HCT116 (cell line): ENCODE data around the gene PLXNB3. TPM values are rescaled to one million over a fixed set of nuclear protein-coding genes. Genes with fewer than 3 reads are reported as not detected.

Source experiments
- ATAC-seq: fragments of 200-7000 bp; cut with Tn5 transposase; 2 replicates; pipeline ENCODE4 v1.9.1; 2020; ENCODE audit warnings: mild to moderate bottlenecking, moderate library complexity
- BruUV-seq: library from RNA; stranded (reverse); fragments of 400-500 nt; replicated peaks from 2 replicates; lab custom pipeline; 2021; lab: Mats Ljungman, UMichigan
- CTCF ChIA-PET: fragments of 300-600 bp; sonication (Branson Sonifier 250); formaldehyde crosslinking; loops from one replicate; lab custom pipeline; 2021; ENCODE audit warnings: antibody characterized with exemption; lab: Charles Lee
- POLR2A ChIA-PET: fragments of 300-600, 350-600 bp; sonication (Branson Sonifier 250); formaldehyde crosslinking; loops from one replicate; lab custom pipeline; 2021; ENCODE audit warnings: antibody characterized with exemption; lab: Charles Lee
- RAD21 ChIA-PET, 2 experiments: fragments of 300-600 bp; sonication (Branson Sonifier 250); formaldehyde crosslinking; loops; one replicate each; lab custom pipeline; 2023; ENCODE audit warnings: low total read pairs in 2 of 2; ENCODE audit not compliant: uncharacterized antibody in 2 of 2, unreplicated experiment in 2 of 2, low non-redundant PET in 1 of 2; lab: Charles Lee
- DNase-seq: peaks from one replicate; pipeline ENCODE4 v3.0.0-alpha.2; 2010; ENCODE audit warnings: low read depth, low spot score
- H2AFZ ChIP-seq: fragments of 200-600 bp; shearing (Covaris generic), sonication (generic); 2 replicates; pipeline ENCODE4 v1.6.1; 2017; ENCODE audit warnings: low read depth, mixed run types, mixed read lengths, antibody characterized with exemption, low read length; ENCODE audit not compliant: poor library complexity, severe bottlenecking
- H3K27ac ChIP-seq: 2 replicates; pipeline ENCODE4 v1.5.1; 2012; ENCODE audit warnings: low read depth, low read length
- H3K27me3 ChIP-seq: fragments of 200-600 bp; sonication (generic); 2 replicates; pipeline ENCODE4 v1.6.1; 2016; ENCODE audit warnings: mixed run types, low read length, mixed read lengths; ENCODE audit not compliant: insufficient read depth
- H3K36me3 ChIP-seq, 2 experiments: fragments of 200-500 bp in 1 of 2; fragments of 200-600 bp in 1 of 2; sonication (Bioruptor generic) in 1 of 2; sonication (generic) in 1 of 2; 2 replicates each; pipeline versions ENCODE4 v1.5.1 to v1.6.1; 2014 to 2016; ENCODE audit warnings: low read length in 2 of 2, inconsistent platforms in 1 of 2, mixed read lengths in 1 of 2, mixed run types in 1 of 2; ENCODE audit not compliant: insufficient read depth in 2 of 2, control insufficient read depth in 1 of 2
- H3K4me1 ChIP-seq, 2 experiments: fragments of 200-600 bp in 1 of 2; sonication (generic) in 1 of 2; 2 replicates each; pipeline versions ENCODE4 v1.5.1 to v1.6.1; 2012 to 2017; ENCODE audit warnings: low read length in 2 of 2, inconsistent platforms in 1 of 2, mild to moderate bottlenecking in 1 of 2, mixed read lengths in 1 of 2, mixed run types in 1 of 2, moderate library complexity in 1 of 2; ENCODE audit not compliant: insufficient read depth in 2 of 2, control insufficient read depth in 1 of 2
- H3K4me2 ChIP-seq: fragments of 200-600 bp; sonication (generic); 2 replicates; pipeline ENCODE4 v1.6.1; 2017; ENCODE audit warnings: mixed run types, low read length, mixed read lengths
- H3K4me3 ChIP-seq, 2 experiments: fragments of 200-600 bp in 1 of 2; sonication (generic) in 1 of 2; replicated peaks in 1 of 2; 2 replicates each; pipeline ENCODE4 v1.5.1; 2011 to 2016; ENCODE audit warnings: low read length in 2 of 2, control low read depth in 1 of 2, low read depth in 1 of 2, mild to moderate bottlenecking in 1 of 2, mixed read lengths in 1 of 2, mixed run types in 1 of 2
- H3K79me2 ChIP-seq: fragments of 200-600 bp; sonication (generic); 2 replicates; pipeline ENCODE4 v1.6.1; 2017; ENCODE audit warnings: mild to moderate bottlenecking, mixed run types, low read length, moderate library complexity, mixed read lengths; ENCODE audit not compliant: insufficient read depth
- H3K9ac ChIP-seq: fragments of 200-600 bp; sonication (generic); 2 replicates; pipeline ENCODE4 v1.6.1; 2016; ENCODE audit warnings: low read length, mixed read lengths
- H3K9me2 ChIP-seq: fragments of 200-600 bp; sonication (generic), shearing (Covaris generic); 2 replicates; pipeline ENCODE4 v1.6.1; 2017; ENCODE audit warnings: mixed run types, mild to moderate bottlenecking, moderate library complexity; ENCODE audit not compliant: insufficient read depth
- H3K9me3 ChIP-seq, 2 experiments: fragments of 200-500 bp in 1 of 2; fragments of 200-600 bp in 1 of 2; sonication (Bioruptor generic) in 1 of 2; sonication (generic) in 1 of 2; 2 replicates each; pipeline ENCODE4 v1.6.1; 2014 to 2017; ENCODE audit warnings: low read length in 2 of 2, mixed read lengths in 2 of 2, inconsistent platforms in 1 of 2, low read depth in 1 of 2, mild to moderate bottlenecking in 1 of 2, mixed run types in 1 of 2, moderate library complexity in 1 of 2; ENCODE audit not compliant: control insufficient read depth in 1 of 2, insufficient read depth in 1 of 2
- H4K20me1 ChIP-seq: fragments of 200-600 bp; sonication (generic), shearing (Covaris generic); 2 replicates; pipeline ENCODE4 v1.6.1; 2017; ENCODE audit warnings: mixed run types, mild to moderate bottlenecking, moderate library complexity; ENCODE audit not compliant: insufficient read depth
- CBX3 ChIP-seq: IDR thresholded peaks from 2 replicates; pipeline ENCODE4 v1.6.1; 2012; ENCODE audit warnings: low read depth
- CEBPB ChIP-seq: IDR thresholded peaks from 2 replicates; pipeline ENCODE4 v1.6.1; 2012; ENCODE audit warnings: low read depth
- EGR1 ChIP-seq: IDR thresholded peaks from 2 replicates; pipeline ENCODE4 v1.6.1; 2012; ENCODE audit warnings: low read depth
- FOSL1 ChIP-seq: IDR thresholded peaks from 2 replicates; pipeline ENCODE4 v1.6.1; 2012; ENCODE audit warnings: low read depth
- POLR2AphosphoS5 ChIP-seq: IDR thresholded peaks from 2 replicates; pipeline ENCODE4 v1.6.1; 2011; ENCODE audit warnings: mild to moderate bottlenecking, low read depth, low read length, moderate library complexity
- SP1 ChIP-seq: IDR thresholded peaks from 2 replicates; pipeline ENCODE4 v1.6.1; 2012; ENCODE audit warnings: low read depth
- TCF7L2 ChIP-seq: IDR thresholded peaks from 2 replicates; pipeline ENCODE4 v1.7.0; 2011; ENCODE audit warnings: borderline replicate concordance, inconsistent platforms; ENCODE audit not compliant: insufficient read depth, insufficient read length; ENCODE audit errors: extremely low read depth
- ZBTB33 ChIP-seq: IDR thresholded peaks from 2 replicates; pipeline ENCODE4 v1.6.1; 2011; ENCODE audit warnings: mild to moderate bottlenecking, low read length, moderate library complexity; ENCODE audit not compliant: insufficient replicate concordance; ENCODE audit errors: extremely low read depth
- ZNF274 ChIP-seq: fragments of 200-500 bp; sonication (Bioruptor generic); IDR thresholded peaks from 2 replicates; pipeline ENCODE4 v1.6.1; 2014; ENCODE audit warnings: mild to moderate bottlenecking, low read depth, low read length, inconsistent platforms
- intact Hi-C: fragments of 100-400 bp; cut with micrococcal nuclease; formaldehyde crosslinking; loops from 2 replicates; pipeline ENCODE4 v1.10.0; 2022
- total RNA-seq: library from RNA; stranded (reverse); gene quantifications from one replicate; pipeline ENCODE4 v1.2.1, GENCODE V29; 2021; ENCODE audit not compliant: unreplicated experiment
- TF ChIP-seq, protein P1 (sequence below): IDR thresholded peaks from 2 replicates; pipeline ENCODE4 v1.6.1; 2012

Gene PLXNB3
- total RNA-seq, 1 experiment from 2014 or later = 4.8 TPM

GRCh38 chrX:153820601-153821000 lies 56.6 kb downstream of the PLXNB3 start:
- DNase-seq = no peak
- no peak overlapping the region for H2AFZ ChIP-seq
- intact Hi-C loops = no loop called here
- H3K4me2 ChIP-seq = no peak overlapping the region
- H3K27ac ChIP-seq = no peak overlapping the region
- BruUV-seq = no TSS peak
- H3K36me3 ChIP-seq = no peaks in the 10 kb centered on the region
- H3K9ac ChIP-seq = no peak overlapping the region
- H3K4me3 ChIP-seq = no peak overlapping the region
- H3K9me3 ChIP-seq = no peaks in the 10 kb centered on the region
- ATAC-seq = no peak
- H3K9me2 ChIP-seq = no peaks in the 10 kb centered on the region
- no peaks in the 10 kb centered on the region for H3K79me2 ChIP-seq
- H4K20me1 ChIP-seq = no peaks in the 10 kb centered on the region
- CTCF ChIA-PET = no interaction called here
- H3K4me1 ChIP-seq = peaks cover 0 to 9% of the 10 kb centered on the region in 2 experiments; a peak in 2 of 4 replicates
- TF ChIP-seq SP1 = no peak
- TF ChIP-seq TCF7L2 = no peak
- TF ChIP-seq EGR1 = no peak
- TF ChIP-seq FOSL1 = no peak
- no peak for TF ChIP-seq CBX3
- TF ChIP-seq, all 23 proteins: peak for 0
- ChIA-PET RAD21 (no interaction called here), POLR2A (no interaction called here)
- H3K27me3 ChIP-seq = no peaks in the 10 kb centered on the region

GRCh38 chrX:153821066-153821465 lies 57.0 kb downstream of the PLXNB3 start:
- intact Hi-C loops = no loop called here
- no peak overlapping the region for H2AFZ ChIP-seq
- H3K27me3 ChIP-seq = no peaks in the 10 kb centered on the region
- H3K27ac ChIP-seq = no peak overlapping the region
- no peak for DNase-seq
- H3K4me1 ChIP-seq = peaks cover 0 to 9% of the 10 kb centered on the region in 2 experiments; a peak in 2 of 4 replicates
- ChIA-PET CTCF (no interaction called here), POLR2A (no interaction called here)
- no peaks in the 10 kb centered on the region for H3K9me2 ChIP-seq
- no peaks in the 10 kb centered on the region for H3K79me2 ChIP-seq
- H3K36me3 ChIP-seq = no peaks in the 10 kb centered on the region
- no TSS peak for BruUV-seq
- no peak overlapping the region for H3K4me3 ChIP-seq
- no peak for TF ChIP-seq CEBPB
- no peak for TF ChIP-seq ZNF274
- no peak for TF ChIP-seq ZBTB33
- TF ChIP-seq, protein P1, sequence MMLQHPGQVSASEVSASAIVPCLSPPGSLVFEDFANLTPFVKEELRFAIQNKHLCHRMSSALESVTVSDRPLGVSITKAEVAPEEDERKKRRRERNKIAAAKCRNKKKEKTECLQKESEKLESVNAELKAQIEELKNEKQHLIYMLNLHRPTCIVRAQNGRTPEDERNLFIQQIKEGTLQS = no peak
- TF ChIP-seq SP1 = no peak
- TF ChIP-seq POLR2AphosphoS5 = no peak
- TF ChIP-seq, all 23 proteins: peak for 0
- H3K9me3 ChIP-seq = no peaks in the 10 kb centered on the region
- ATAC-seq = no peak
- RAD21 ChIA-PET = no interaction called here
- H3K9ac ChIP-seq = no peak overlapping the region
- no peak overlapping the region for H3K4me2 ChIP-seq
- H4K20me1 ChIP-seq = no peaks in the 10 kb centered on the region
